ENCODE measurements around the gene CPN2. TPM values are rescaled to one million over a fixed set of nuclear protein-coding genes. Genes with fewer than 3 reads are reported as not detected.

CPN2 gene
- total RNA-seq, 1 donor from 2014 or later, result not detected

DNA sequence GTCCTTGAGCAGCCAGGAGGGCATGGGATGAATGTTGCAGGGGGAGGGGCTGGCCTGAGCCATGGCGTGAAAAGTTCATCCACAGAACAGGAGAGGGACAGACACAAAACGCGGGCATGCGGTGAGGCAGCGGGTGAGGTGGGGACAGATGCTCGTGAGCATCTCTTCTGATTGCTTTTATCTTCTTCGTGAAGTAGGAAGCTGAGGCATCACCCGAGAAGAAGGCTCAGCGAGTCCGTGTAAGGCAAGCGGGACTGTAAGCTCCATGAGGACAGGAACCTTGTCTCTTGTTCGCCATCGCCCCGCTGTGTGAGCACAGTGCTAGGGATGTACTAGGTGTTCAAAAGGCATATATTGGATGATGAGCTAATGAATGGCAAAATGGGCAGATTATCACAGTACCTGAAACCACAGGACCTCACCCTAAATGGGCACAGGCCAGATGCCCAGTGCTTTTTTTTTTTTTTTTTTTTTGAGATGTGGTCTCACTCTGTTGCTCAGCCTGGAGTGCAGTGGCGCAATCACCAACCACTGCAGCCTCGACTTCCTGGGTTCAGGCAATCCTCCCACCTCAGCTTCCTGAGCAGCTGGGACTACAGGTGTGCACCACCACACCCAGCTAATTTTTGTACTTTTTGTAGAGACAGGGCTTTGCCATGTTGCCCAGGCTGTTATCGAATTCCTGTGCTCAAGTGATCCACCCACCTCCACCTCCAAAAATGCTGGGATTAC, 46.8 kb downstream of the CPN2 start:
- intact Hi-C loops (cut with DNase I), result no loop called here
- ATAC-seq, result no peak
- DNase-seq, result no peak
- no peaks in the 10 kb centered on the region for H3K27me3 ChIP-seq (ENCODE audit: low read depth)
- H3K36me3 ChIP-seq, result no peaks in the 10 kb centered on the region
- H3K4me1 ChIP-seq, result peaks cover 22% of the 10 kb centered on the region
- H3K9me3 ChIP-seq, result no peaks in the 10 kb centered on the region
- no peak overlapping the region for H3K27ac ChIP-seq
- TF ChIP-seq, protein P1, sequence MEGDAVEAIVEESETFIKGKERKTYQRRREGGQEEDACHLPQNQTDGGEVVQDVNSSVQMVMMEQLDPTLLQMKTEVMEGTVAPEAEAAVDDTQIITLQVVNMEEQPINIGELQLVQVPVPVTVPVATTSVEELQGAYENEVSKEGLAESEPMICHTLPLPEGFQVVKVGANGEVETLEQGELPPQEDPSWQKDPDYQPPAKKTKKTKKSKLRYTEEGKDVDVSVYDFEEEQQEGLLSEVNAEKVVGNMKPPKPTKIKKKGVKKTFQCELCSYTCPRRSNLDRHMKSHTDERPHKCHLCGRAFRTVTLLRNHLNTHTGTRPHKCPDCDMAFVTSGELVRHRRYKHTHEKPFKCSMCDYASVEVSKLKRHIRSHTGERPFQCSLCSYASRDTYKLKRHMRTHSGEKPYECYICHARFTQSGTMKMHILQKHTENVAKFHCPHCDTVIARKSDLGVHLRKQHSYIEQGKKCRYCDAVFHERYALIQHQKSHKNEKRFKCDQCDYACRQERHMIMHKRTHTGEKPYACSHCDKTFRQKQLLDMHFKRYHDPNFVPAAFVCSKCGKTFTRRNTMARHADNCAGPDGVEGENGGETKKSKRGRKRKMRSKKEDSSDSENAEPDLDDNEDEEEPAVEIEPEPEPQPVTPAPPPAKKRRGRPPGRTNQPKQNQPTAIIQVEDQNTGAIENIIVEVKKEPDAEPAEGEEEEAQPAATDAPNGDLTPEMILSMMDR (IDR thresholded peaks at IDR 0.05), result no peak
- no peak overlapping the region for H3K4me3 ChIP-seq

DNA sequence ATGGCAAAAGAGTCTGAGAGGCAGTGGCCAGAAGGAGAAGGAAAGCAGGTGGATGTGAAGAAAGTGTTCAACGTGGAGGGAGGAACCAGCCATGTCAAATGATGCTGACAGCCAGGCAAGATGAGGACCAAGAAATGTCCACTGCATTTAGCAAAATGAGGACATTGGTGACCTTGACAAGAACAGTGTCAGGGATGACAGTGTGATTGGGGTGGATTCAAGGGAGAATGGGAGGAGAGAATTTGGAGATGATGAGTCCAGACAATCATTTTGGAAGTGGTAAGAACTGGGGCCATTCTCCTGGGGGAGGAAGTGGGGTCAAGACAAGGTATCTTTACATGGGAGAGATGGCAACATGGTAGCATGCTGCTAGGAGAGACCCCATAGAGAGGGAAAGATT, 47.4 kb downstream of the CPN2 start:
- ATAC-seq (no peak), DNase-seq (no peak)
- TF ChIP-seq, protein P1 (IDR thresholded peaks at IDR 0.05), result no peak
- Histone ChIP-seq H3K27me3 (ENCODE audit: low read depth) (no peaks in the 10 kb centered on the region), H3K27ac (no peak overlapping the region), H3K9me3 (no peaks in the 10 kb centered on the region), H3K4me3 (no peak overlapping the region), H3K4me1 (peaks cover 22% of the 10 kb centered on the region), H3K36me3 (no peaks in the 10 kb centered on the region)
- intact Hi-C loops (cut with DNase I), result no loop called here

DNA sequence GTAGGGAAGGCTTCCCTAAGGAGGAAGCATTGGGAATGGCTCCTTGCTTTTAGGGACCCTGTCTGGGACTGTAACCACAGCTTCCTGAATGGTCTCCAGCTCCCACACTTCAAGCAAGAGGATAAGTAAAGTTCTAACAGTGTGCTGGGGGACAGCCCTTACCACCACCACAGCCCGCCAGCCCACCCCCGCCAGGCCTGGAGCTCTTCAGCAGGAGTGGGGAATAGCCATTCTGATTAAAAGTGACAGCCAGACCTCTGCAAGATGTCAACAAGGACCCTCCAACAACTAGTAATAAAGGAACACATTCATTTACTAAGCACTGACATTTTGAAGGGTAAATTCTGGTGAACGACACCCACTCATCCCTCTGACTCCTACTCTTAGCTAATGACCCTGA, 49.4 kb downstream of the CPN2 start:
- Histone ChIP-seq H3K4me3 (no peak overlapping the region), H3K36me3 (no peaks in the 10 kb centered on the region), H3K27ac (no peak overlapping the region), H3K4me1 (peaks cover 18% of the 10 kb centered on the region), H3K27me3 (ENCODE audit: low read depth) (no peaks in the 10 kb centered on the region), H3K9me3 (no peaks in the 10 kb centered on the region)
- no peak for DNase-seq
- no peak for ATAC-seq
- intact Hi-C loops (cut with DNase I), result no loop called here
- TF ChIP-seq, protein P1 (IDR thresholded peaks at IDR 0.05), result no peak

DNA sequence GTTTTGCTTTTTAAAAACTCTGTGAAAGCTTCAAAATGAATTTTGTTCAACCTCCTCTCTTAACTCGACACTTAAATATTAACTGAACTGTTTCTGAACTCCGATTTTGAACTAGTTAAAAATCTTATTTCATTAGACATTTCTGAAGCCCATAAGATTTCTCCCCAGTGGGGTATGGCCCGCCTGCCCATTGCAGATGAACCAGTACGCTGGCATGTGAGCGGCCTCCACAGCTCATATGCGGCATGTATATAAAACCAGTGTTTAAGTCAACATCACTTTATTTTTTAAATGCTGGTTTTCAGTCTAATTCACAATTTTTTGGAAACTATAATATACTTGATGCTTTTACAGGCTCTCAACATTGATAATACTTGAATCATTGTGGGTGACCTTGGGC, 50.2 kb downstream of the CPN2 start:
- ATAC-seq (no peak), DNase-seq (no peak)
- H3K4me1 ChIP-seq, result peaks cover 16% of the 10 kb centered on the region
- no peaks in the 10 kb centered on the region for H3K36me3 ChIP-seq
- no peak overlapping the region for H3K4me3 ChIP-seq
- no peaks in the 10 kb centered on the region for H3K27me3 ChIP-seq (ENCODE audit: low read depth)
- H3K27ac ChIP-seq, result no peak overlapping the region
- intact Hi-C loops (cut with DNase I), result no loop called here
- TF ChIP-seq, protein P1 (IDR thresholded peaks at IDR 0.05), result no peak
- no peaks in the 10 kb centered on the region for H3K9me3 ChIP-seq

DNA sequence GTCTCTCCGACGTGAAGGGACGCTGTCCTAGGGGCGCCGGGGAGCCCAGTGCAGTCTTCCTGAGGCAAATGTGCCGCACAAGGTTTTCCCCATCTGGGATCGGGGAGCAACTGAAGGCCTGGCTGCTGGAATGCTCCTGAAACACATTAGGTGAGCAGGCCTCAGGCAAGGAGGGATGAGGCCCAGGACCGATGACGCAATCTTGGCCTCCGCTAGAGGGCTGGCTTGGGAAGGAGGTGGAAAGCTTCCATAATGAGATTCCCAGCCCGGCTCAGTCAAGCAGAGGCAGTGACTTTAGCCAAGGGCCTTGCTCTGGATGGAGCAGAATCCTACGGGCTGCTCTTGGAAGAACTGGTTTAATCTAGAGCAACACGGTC, 50.8 kb downstream of the CPN2 start:
- TF ChIP-seq, protein P1 (IDR thresholded peaks at IDR 0.05), result peak; percentile 5
- DNase-seq (peak; percentile 62), ATAC-seq (peak; percentile 51 to 54)
- Histone ChIP-seq H3K9me3 (no peaks in the 10 kb centered on the region), H3K27ac (peak overlapping the region; percentile 46), H3K27me3 (ENCODE audit: low read depth) (no peaks in the 10 kb centered on the region), H3K36me3 (no peaks in the 10 kb centered on the region), H3K4me3 (no peak overlapping the region), H3K4me1 (peaks cover 15% of the 10 kb centered on the region)
- intact Hi-C loops (cut with DNase I), result no loop called here
